ENCODE results near the gene DNTT. TPM values are rescaled to one million over a fixed set of nuclear protein-coding genes. Genes with fewer than 3 reads are reported as not detected.

Gene DNTT
- polyA plus RNA-seq, 2 of the 4 experiments (the other 2 are of a cell fraction), result not detected

DNA sequence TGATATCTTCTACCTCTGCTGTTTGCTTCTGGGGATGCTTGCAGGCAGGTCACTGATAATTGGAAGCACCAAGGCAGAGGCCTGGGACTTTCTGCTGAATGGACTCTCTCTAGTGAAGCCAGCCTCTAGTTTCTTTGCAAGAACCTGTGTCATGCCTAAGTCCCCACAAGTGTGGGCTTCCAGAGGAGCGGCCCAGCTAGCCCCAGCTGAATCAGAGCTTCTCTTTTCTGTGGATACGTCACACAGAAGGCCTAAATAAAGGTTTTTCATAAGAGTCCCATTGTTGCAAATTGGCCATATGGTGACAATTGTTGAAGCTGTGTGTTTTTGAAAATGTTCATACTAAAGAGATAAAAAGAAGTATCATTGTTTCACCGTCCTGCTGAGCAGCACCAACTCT is 61.3 kb downstream of the DNTT start:
- FAIRE-seq, result no peak
- TF ChIP-seq, protein P1, sequence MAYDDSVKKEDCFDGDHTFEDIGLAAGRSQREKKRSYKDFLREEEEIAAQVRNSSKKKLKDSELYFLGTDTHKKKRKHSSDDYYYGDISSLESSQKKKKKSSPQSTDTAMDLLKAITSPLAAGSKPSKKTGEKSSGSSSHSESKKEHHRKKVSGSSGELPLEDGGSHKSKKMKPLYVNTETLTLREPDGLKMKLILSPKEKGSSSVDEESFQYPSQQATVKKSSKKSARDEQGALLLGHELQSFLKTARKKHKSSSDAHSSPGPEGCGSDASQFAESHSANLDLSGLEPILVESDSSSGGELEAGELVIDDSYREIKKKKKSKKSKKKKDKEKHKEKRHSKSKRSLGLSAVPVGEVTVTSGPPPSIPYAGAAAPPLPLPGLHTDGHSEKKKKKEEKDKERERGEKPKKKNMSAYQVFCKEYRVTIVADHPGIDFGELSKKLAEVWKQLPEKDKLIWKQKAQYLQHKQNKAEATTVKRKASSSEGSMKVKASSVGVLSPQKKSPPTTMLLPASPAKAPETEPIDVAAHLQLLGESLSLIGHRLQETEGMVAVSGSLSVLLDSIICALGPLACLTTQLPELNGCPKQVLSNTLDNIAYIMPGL (CRISPR knock-in tag; IDR thresholded peaks at IDR 0.05; ENCODE audit: borderline replicate concordance), result no peak
- no peak for ATAC-seq
- no peak overlapping the region for H3K4me3 ChIP-seq
- WGBS (ENCODE audit: missing lambda C conversion rate), result 85% methylated on average over 3 of the region's 3 CpGs
- DNase-seq (ENCODE audit: low read depth in 1 of 2, low spot score in 1 of 2), result no peak
- H3K4me2 ChIP-seq, result no peak overlapping the region
- H3K9me3 ChIP-seq, result no peaks in the 10 kb centered on the region
- H3K27ac ChIP-seq, result no peak overlapping the region
- ChIA-PET POLR2A (no interaction called here), CTCF (interaction anchor here (1.0 to 3.0 kb wide), 9 partner anchors 9 to 707 kb away, joined by 3 to 22 read pairs (median 5); no protein-coding TSS in a partner anchor)
- H3K4me1 ChIP-seq, result peaks cover 13% of the 10 kb centered on the region; the same call in 1 of the 3 replicates

DNA sequence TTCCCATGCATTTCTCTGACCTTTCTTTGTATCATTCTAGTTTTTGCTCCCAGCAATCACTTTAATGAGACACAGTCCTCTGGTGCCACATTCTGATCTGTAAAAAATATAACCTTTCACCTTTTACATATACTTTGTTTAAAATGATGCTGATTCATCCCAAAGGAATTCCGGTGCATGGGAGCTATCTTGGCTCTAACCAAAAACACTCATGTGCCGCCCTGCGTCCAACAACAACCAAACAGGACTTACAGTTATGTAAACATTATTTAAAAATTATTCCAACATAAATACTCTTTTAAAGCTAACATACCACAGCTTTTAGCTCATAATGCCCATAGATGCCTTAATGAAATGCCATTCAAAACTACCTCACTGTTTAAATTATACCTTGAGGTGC is 62.3 kb downstream of the DNTT start:
- Histone ChIP-seq H3K9me3 (no peaks in the 10 kb centered on the region), H3K27ac (no peak overlapping the region), H3K4me1 (peaks cover 13% of the 10 kb centered on the region; the same call in 1 of the 3 replicates), H3K4me3 (no peak overlapping the region), H3K4me2 (no peak overlapping the region)
- 27% methylated on average over 3 of the region's 3 CpGs for WGBS (ENCODE audit: missing lambda C conversion rate)
- no peak for FAIRE-seq
- ATAC-seq, result no peak
- CTCF ChIA-PET, result interaction anchor here (1.0 to 3.0 kb wide), 8 partner anchors 8 to 190 kb away, joined by 3 to 22 read pairs (median 4); no protein-coding TSS in a partner anchor
- TF ChIP-seq SREBF2 (IDR thresholded peaks at IDR 0.05) (no peak), SMC3 (IDR thresholded peaks at IDR 0.05) (no peak), ZNF302 (CRISPR knock-in tag; IDR thresholded peaks at IDR 0.05) (no peak), ESRRA (IDR thresholded peaks at IDR 0.05; ENCODE audit: borderline replicate concordance, low read length) (no peak), EHF (CRISPR knock-in tag; IDR thresholded peaks at IDR 0.05) (no peak), HEYL (CRISPR knock-in tag; IDR thresholded peaks at IDR 0.05) (no peak)
- no peak for DNase-seq (ENCODE audit: low read depth in 1 of 2, low spot score in 1 of 2)
- POLR2A ChIA-PET, result no interaction called here

DNA sequence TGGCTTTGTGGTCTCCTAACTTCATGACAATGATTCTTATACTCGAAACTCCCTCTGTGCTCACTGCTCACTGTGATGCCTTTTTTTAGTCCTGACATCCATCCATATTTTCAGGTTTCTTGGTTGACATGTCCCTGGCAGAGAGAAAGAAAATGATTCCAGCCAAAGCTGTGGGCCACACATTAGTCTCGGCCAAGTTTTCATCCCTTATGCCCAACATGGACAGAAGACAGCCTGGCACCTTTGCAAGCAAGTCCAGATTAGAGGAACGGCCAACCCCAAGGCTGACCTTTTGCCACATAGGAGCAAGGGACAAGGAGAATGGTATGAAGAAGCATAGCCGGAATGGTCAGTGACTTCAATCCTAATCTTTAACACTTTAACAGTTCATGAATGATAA is 63.2 kb downstream of the DNTT start:
- TF ChIP-seq HOXB13 (CRISPR knock-in tag; IDR thresholded peaks at IDR 0.05; ENCODE audit: low read depth) (no peak), ZC3H11A (IDR thresholded peaks at IDR 0.05) (no peak), HOXB5 (CRISPR knock-in tag; IDR thresholded peaks at IDR 0.05) (no peak), KDM1A (IDR thresholded peaks at IDR 0.05; ENCODE audit: low read depth) (no peak), CHD4 (IDR thresholded peaks at IDR 0.05; ENCODE audit: borderline replicate concordance) (no peak), ESRRA (IDR thresholded peaks at IDR 0.05; ENCODE audit: borderline replicate concordance, low read length) (no peak), GATA3 (IDR thresholded peaks at IDR 0.05; ENCODE audit: borderline replicate concordance) (no peak)
- TF ChIP-seq, protein P2, sequence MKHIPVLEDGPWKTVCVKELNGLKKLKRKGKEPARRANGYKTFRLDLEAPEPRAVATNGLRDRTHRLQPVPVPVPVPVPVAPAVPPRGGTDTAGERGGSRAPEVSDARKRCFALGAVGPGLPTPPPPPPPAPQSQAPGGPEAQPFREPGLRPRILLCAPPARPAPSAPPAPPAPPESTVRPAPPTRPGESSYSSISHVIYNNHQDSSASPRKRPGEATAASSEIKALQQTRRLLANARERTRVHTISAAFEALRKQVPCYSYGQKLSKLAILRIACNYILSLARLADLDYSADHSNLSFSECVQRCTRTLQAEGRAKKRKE (CRISPR knock-in tag; IDR thresholded peaks at IDR 0.05; ENCODE audit: low read depth), result no peak
- no peak for DNase-seq (ENCODE audit: low read depth in 1 of 2, low spot score in 1 of 2)
- POLR2A ChIA-PET, result interaction anchor here (0.6 kb wide), 1 partner anchor 942 kb away, joined by 3 read pairs; no protein-coding TSS in a partner anchor
- Histone ChIP-seq H3K4me1 (peaks cover 13% of the 10 kb centered on the region; the same call in 1 of the 3 replicates), H3K27ac (no peak overlapping the region), H3K4me2 (no peak overlapping the region), H3K9me3 (no peaks in the 10 kb centered on the region), H3K4me3 (no peak overlapping the region)
- CTCF ChIA-PET, result interaction anchor here (0.8 to 1.9 kb wide), 2 partner anchors 8 to 28 kb away, joined by 3 to 5 read pairs; no protein-coding TSS in a partner anchor
- no peak for ATAC-seq
- FAIRE-seq, result no peak
- 62% methylated on average over 4 of the region's 4 CpGs for WGBS (ENCODE audit: missing lambda C conversion rate)

DNA sequence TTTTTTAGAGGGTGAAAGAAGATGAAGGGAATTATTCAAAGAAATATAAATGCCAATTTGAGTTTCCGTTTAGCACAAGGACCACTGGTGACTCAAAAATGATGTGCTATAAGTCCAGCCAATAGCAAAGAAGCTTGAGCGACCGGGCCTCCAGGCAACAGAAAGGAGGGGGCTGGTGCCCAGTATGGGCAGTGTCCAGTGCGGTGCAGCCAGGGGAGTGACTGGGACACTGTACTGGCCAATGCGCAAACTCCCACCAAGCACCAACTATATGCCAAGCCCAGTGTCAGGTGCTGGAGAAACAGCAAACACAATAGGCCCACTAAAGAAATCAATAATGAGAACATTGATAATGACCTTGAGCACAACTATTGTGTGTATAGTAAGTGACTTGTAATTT is 64.7 kb downstream of the DNTT start:
- no peak overlapping the region for H3K4me2 ChIP-seq
- FAIRE-seq (no peak), DNase-seq (ENCODE audit: low read depth in 1 of 2, low spot score in 1 of 2) (no peak), ATAC-seq (no peak)
- H3K4me3 ChIP-seq, result no peak overlapping the region
- H3K4me1 ChIP-seq, result peaks cover 13% of the 10 kb centered on the region; the same call in 1 of the 3 replicates
- 95% methylated on average over 5 of the region's 5 CpGs for WGBS (ENCODE audit: missing lambda C conversion rate)
- TF ChIP-seq RARB (CRISPR knock-in tag; IDR thresholded peaks at IDR 0.05) (no peak), MAFK (IDR thresholded peaks at IDR 0.05; ENCODE audit: partially characterized antibody) (no peak), RFX5 (IDR thresholded peaks at IDR 0.05) (no peak), EHMT2 (IDR thresholded peaks at IDR 0.05; ENCODE audit: low read depth) (no peak), RNF2 (IDR thresholded peaks at IDR 0.05; ENCODE audit: borderline replicate concordance, low read depth) (no peak), RAD21 (conservative IDR thresholded peaks at IDR 0.05 in 1 of 2, IDR thresholded peaks at IDR 0.05 in 1 of 2) (no peak), EHF (CRISPR knock-in tag; IDR thresholded peaks at IDR 0.05) (no peak), SREBF2 (IDR thresholded peaks at IDR 0.05) (no peak), HEYL (CRISPR knock-in tag; IDR thresholded peaks at IDR 0.05) (no peak), POLR2AphosphoS2 (conservative IDR thresholded peaks at IDR 0.05; ENCODE audit: low read length) (no peak), CEBPB (IDR thresholded peaks at IDR 0.05) (no peak), SMC3 (IDR thresholded peaks at IDR 0.05) (no peak), RCOR1 (IDR thresholded peaks at IDR 0.05; ENCODE audit: low read depth, low read length) (no peak), POLR2A (IDR thresholded peaks at IDR 0.05; ENCODE audit: low read length) (no peak), CHD2 (IDR thresholded peaks at IDR 0.05; ENCODE audit: low read length, partially characterized antibody) (no peak), TP53 (CRISPR knock-in tag; IDR thresholded peaks at IDR 0.05) (no peak), NPAS2 (CRISPR knock-in tag; IDR thresholded peaks at IDR 0.05; ENCODE audit: borderline replicate concordance) (no peak), ZNF302 (CRISPR knock-in tag; IDR thresholded peaks at IDR 0.05) (no peak)
- TF ChIP-seq, protein P3, sequence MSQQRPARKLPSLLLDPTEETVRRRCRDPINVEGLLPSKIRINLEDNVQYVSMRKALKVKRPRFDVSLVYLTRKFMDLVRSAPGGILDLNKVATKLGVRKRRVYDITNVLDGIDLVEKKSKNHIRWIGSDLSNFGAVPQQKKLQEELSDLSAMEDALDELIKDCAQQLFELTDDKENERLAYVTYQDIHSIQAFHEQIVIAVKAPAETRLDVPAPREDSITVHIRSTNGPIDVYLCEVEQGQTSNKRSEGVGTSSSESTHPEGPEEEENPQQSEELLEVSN (IDR thresholded peaks at IDR 0.05; ENCODE audit: borderline replicate concordance, low read depth), result no peak
- POLR2A ChIA-PET, result no interaction called here
- no peak overlapping the region for H3K27ac ChIP-seq
- CTCF ChIA-PET, result interaction anchor here (1.1 to 3.2 kb wide), 5 partner anchors 21 to 828 kb away, joined by 3 to 10 read pairs (median 6); partner anchors contain the start of gene TLL2
- H3K9me3 ChIP-seq, result no peaks in the 10 kb centered on the region

Measured in A549 (cell line).